Measurements from ENCODE around the gene LY9.
"Not testable (repeated sequence)": the region's sequence is repeated elsewhere in the genome, so short reads cannot be mapped to it uniquely, and the experiment has no call there.

Gene LY9

DNA sequence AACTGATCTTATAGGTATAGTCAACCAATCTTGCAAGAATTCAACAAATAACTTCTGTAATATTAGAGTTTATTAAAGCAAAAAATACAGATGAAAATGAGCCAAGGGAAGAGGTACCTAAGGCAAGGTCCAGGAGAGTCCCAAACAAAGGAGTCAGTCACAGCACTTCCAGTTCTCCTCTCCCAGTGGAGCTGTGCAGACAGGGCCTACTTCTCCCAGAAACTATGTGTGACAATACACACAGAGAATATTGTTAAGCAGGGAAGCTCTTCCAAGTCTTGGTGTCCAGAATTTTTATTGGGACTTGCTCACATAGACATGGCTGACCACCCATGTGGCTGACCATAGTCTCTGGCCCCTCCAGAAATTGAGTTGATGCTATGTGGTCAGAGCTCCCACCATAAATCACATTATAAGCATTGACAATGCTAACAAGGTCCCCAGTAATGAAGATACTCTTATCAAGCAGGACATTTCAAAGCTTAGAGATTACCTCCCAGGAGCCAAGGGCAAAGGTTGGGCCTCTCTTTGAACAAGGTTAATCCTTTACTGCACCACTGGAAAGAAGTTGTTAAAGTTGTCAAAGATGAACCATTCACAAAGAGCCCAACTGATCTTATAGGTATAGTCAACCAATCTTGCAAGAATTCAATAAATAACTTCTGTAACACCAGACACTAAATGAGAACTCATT is 70.2 kb downstream of the LY9 start:
- TF ChIP-seq, protein P1, sequence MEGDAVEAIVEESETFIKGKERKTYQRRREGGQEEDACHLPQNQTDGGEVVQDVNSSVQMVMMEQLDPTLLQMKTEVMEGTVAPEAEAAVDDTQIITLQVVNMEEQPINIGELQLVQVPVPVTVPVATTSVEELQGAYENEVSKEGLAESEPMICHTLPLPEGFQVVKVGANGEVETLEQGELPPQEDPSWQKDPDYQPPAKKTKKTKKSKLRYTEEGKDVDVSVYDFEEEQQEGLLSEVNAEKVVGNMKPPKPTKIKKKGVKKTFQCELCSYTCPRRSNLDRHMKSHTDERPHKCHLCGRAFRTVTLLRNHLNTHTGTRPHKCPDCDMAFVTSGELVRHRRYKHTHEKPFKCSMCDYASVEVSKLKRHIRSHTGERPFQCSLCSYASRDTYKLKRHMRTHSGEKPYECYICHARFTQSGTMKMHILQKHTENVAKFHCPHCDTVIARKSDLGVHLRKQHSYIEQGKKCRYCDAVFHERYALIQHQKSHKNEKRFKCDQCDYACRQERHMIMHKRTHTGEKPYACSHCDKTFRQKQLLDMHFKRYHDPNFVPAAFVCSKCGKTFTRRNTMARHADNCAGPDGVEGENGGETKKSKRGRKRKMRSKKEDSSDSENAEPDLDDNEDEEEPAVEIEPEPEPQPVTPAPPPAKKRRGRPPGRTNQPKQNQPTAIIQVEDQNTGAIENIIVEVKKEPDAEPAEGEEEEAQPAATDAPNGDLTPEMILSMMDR (IDR thresholded peaks at IDR 0.05; ENCODE audit: low read depth, low read length): no peak
- Histone ChIP-seq H3K9me3 (no peaks in the 10 kb centered on the region), H3K4me1 (no peaks in the 10 kb centered on the region), H3K27me3 (no peaks in the 10 kb centered on the region; the same call in 1 of the 2 replicates), H3K36me3 (no peaks in the 10 kb centered on the region), H3K4me3 (ENCODE audit: low read depth, low read length) (no peak overlapping the region)
- no peak for DNase-seq

DNA sequence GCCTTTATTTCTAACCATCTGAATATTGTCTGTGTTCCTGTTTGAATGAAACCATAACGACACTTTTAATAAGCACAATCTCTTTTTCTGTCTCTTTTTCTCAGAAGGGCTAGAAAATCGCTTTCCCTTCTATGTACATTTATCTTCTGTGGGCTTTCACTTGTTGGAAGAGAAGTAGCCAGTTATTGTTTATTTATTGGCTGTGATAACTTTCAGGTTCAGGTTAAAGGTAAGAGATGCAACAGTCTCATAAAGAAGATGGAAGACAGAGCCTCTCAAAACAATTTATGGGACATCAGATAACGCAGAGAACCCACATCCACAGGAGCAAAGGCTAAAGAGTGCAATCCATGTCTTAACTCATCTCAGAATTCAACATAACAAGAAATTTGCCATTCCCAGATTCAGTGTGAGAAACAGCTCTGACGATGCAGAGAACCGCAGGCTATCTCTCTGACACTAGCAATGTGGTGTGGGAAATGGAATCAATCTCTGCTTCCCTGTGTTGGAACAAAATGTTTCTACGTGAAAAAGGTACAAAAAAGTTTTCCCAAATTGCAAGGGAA is 70.8 kb downstream of the LY9 start:
- Histone ChIP-seq H3K27me3 (no peaks in the 10 kb centered on the region; the same call in 1 of the 2 replicates), H3K36me3 (no peaks in the 10 kb centered on the region), H3K4me3 (ENCODE audit: low read depth, low read length) (no peak overlapping the region), H3K9me3 (no peaks in the 10 kb centered on the region), H3K4me1 (no peaks in the 10 kb centered on the region)
- DNase-seq: no peak
- TF ChIP-seq, protein P1 (IDR thresholded peaks at IDR 0.05; ENCODE audit: low read depth, low read length): no peak

DNA sequence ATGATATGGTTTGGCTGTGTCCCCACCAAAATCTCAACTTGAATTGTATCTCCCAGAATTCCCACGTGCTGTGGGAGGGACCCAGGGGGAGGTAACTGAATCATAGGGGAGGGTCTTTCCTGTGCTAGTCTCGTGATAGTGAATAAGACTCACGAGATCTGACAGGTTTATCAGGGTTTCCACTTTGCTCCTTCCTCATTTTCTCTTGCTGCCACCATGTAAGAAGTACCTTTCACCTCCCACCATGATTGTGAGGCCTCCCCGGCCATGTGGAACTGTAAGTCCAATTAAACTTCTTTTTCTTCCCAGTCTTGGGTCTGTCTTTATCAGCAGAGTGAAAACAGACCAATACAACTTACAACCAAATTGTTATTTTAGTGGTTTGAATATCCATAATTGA is 71.7 kb downstream of the LY9 start:
- H3K27me3 ChIP-seq; H3K4me1 ChIP-seq; DNase-seq; H3K9me3 ChIP-seq; H3K4me3 ChIP-seq (ENCODE audit: low read depth, low read length); H3K36me3 ChIP-seq: not testable (repeated sequence)

DNA sequence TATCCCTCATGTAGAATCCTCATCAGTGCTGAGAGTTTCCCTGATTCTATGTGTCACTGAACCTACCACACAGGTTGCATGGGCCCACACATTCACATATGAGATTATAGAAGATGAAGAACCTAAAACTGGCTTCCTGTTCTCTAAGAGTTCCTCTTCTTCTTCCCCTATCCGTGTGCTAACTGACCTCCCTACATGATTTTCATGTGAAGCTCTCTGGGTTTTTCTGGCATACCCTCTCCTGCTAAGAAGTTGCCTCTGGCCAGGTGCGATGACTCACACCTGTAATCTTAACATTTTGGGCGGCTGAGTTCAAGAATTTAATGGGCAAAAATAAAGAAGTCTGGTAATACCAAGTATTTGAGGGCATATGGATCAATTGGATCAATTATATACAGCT is 72.2 kb downstream of the LY9 start:
- Histone ChIP-seq H3K4me1 (no peaks in the 10 kb centered on the region), H3K4me3 (ENCODE audit: low read depth, low read length) (no peak overlapping the region), H3K27me3 (no peaks in the 10 kb centered on the region; the same call in 1 of the 2 replicates), H3K36me3 (no peaks in the 10 kb centered on the region), H3K9me3 (no peaks in the 10 kb centered on the region)
- TF ChIP-seq, protein P1 (IDR thresholded peaks at IDR 0.05; ENCODE audit: low read depth, low read length): no peak
- DNase-seq: no peak

DNA sequence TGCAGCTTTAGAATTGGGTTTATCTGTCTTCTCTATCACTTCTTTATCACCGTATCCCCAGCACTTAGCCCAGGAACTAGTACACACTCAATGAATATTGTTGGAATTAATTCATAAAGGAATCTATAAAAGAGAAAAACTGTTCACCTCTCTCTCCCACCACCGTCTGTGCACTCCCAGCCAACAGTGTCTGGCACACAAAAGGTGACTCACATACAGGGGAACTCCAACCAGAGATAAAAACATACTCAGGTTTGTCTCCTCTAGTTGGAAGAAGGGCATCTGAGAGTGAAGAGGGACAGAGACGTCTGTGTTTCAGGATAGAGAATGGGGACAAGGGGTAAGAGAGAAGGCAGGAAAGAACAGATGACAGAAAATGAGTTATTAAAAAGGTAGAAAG is 79.0 kb downstream of the LY9 start:
- Histone ChIP-seq H3K27me3 (peaks cover 4% of the 10 kb centered on the region), H3K9me3 (no peaks in the 10 kb centered on the region), H3K4me1 (no peaks in the 10 kb centered on the region), H3K4me3 (ENCODE audit: low read depth, low read length) (no peak overlapping the region), H3K36me3 (no peaks in the 10 kb centered on the region)
- no peak for DNase-seq
- TF ChIP-seq, protein P1 (IDR thresholded peaks at IDR 0.05; ENCODE audit: low read depth, low read length): no peak

DNA sequence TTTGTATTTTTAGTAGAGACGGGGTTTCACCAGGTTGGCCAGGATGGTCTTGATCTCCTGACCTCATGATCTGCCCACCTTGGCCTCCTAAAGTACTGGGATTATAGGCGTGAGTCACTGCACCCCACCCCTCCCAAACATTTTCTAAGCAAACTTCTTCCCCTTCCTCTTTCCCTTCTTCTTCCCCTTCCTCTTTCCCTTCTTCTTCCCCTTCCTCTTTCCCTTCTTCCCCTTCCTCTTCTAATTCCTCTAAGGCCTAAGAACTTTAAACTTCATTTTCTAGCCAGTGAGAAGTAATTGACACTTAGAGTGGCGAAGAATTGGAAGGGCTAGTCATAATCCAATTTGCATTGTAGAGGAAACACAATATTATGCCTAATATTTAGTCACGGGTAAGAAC is 79.6 kb downstream of the LY9 start:
- not testable (repeated sequence) for H3K4me1 ChIP-seq; H3K9me3 ChIP-seq; H3K27me3 ChIP-seq; H3K36me3 ChIP-seq; H3K4me3 ChIP-seq (ENCODE audit: low read depth, low read length); DNase-seq

DNA sequence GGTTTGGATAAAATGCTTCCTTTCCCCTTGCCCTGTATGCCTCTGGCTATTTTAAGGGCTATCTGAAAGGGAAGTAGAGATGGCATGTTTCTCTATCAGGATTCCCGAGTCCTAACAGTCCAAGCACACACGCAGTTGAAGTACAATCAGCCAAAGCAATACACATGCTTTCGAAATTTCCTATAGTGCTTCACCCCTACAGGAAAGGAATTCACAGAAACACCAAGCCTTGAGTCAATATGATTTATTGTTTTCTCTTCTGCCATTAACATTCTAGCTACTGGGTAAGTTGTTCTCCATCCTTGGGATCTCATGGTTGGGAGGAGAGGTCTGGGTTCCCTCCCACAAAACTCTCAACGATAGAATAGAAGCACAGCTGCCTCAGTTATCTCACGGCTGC is 80.3 kb downstream of the LY9 start:
- H3K36me3 ChIP-seq: no peaks in the 10 kb centered on the region
- DNase-seq: no peak
- H3K4me1 ChIP-seq: no peaks in the 10 kb centered on the region
- TF ChIP-seq, protein P1 (IDR thresholded peaks at IDR 0.05; ENCODE audit: low read depth, low read length): no peak
- H3K9me3 ChIP-seq: no peaks in the 10 kb centered on the region
- H3K27me3 ChIP-seq: peaks cover 4% of the 10 kb centered on the region
- no peak overlapping the region for H3K4me3 ChIP-seq (ENCODE audit: low read depth, low read length)
